ENCODE measurements around the gene SLC35B4.

Gene SLC35B4

GRCh38 chr7:134347567-134347966, 30.8 kb upstream of the SLC35B4 start:
- H3K27ac ChIP-seq, result no peak overlapping the region
- H3K4me3 ChIP-seq, result no peak overlapping the region
- TF ChIP-seq CTCF (IDR thresholded peaks at IDR 0.05), result no peak
- DNase-seq (ENCODE audit: low spot score), result no peak

- Histone ChIP-seq H3K4me3 (no peak overlapping the region), H3K27ac (no peak overlapping the region)
- no peak for TF ChIP-seq CTCF (IDR thresholded peaks at IDR 0.05)
- DNase-seq (ENCODE audit: low spot score), result no peak
Measured at GRCh38 chr7:134343796-134344195, 27.1 kb upstream of the SLC35B4 start.

- TF ChIP-seq CTCF (IDR thresholded peaks at IDR 0.05), result no peak
- H3K4me3 ChIP-seq, result no peak overlapping the region
- no peak overlapping the region for H3K27ac ChIP-seq
- DNase-seq (ENCODE audit: low spot score), result no peak
Measured at GRCh38 chr7:134343136-134343535, 26.4 kb upstream of the SLC35B4 start.

- DNase-seq (ENCODE audit: low spot score), result no peak
- Histone ChIP-seq H3K4me3 (no peak overlapping the region), H3K27ac (no peak overlapping the region)
- no peak for TF ChIP-seq CTCF (IDR thresholded peaks at IDR 0.05)
Measured at GRCh38 chr7:134339475-134339874, 22.7 kb upstream of the SLC35B4 start.

GRCh38 chr7:134337980-134338379, 21.2 kb upstream of the SLC35B4 start:
- Histone ChIP-seq H3K27ac (no peak overlapping the region), H3K4me3 (no peak overlapping the region)
- no peak for TF ChIP-seq CTCF (IDR thresholded peaks at IDR 0.05)
- DNase-seq (ENCODE audit: low spot score), result no peak

- no peak overlapping the region for H3K4me3 ChIP-seq
- no peak for TF ChIP-seq CTCF (IDR thresholded peaks at IDR 0.05)
- no peak for DNase-seq (ENCODE audit: low spot score)
- no peak overlapping the region for H3K27ac ChIP-seq
Measured at GRCh38 chr7:134334408-134334807, 17.7 kb upstream of the SLC35B4 start.

- no peak for DNase-seq (ENCODE audit: low spot score)
- H3K4me3 ChIP-seq, result no peak overlapping the region
- TF ChIP-seq CTCF (IDR thresholded peaks at IDR 0.05), result no peak
- H3K27ac ChIP-seq, result no peak overlapping the region
Measured at GRCh38 chr7:134333943-134334342, 17.2 kb upstream of the SLC35B4 start.
